Measurements from ENCODE around the gene MYBPH.

Gene MYBPH

DNA sequence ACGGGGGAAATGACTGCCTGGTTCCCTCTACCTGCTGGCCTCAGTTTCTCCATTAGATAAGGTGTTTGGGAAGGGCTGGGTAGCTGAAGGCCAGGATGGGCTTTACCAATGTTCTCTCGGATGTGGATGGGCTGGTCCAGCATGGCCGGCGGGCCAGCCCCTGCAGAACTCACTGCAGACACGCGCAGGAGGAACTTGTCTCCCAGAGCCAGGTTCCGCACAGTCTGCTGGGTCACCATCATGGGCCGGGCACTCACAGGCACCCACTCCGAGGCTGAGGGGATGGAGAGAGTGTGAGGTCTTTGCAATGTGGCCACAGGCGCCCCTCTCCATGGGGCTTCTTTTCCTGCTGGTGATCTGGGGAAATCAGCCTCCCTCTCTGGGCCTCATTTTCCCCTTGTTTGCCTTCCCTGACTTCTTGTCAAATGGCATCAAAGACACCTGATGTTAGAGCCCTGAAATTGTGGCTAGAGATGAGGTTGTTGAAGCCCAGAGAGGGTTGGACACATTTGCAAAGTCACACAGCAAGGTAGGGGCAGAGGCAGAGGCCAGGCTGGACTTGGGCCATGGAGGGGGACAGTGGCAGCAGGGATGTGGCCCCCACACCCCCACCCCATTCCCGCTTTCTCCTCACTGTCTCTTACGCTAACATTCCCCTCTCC, 1.2 kb downstream of the MYBPH start:
- no peak for DNase-seq (ENCODE audit: extremely low spot score)
- POLR2A ChIA-PET = no interaction called here
- TF ChIP-seq, protein P1, sequence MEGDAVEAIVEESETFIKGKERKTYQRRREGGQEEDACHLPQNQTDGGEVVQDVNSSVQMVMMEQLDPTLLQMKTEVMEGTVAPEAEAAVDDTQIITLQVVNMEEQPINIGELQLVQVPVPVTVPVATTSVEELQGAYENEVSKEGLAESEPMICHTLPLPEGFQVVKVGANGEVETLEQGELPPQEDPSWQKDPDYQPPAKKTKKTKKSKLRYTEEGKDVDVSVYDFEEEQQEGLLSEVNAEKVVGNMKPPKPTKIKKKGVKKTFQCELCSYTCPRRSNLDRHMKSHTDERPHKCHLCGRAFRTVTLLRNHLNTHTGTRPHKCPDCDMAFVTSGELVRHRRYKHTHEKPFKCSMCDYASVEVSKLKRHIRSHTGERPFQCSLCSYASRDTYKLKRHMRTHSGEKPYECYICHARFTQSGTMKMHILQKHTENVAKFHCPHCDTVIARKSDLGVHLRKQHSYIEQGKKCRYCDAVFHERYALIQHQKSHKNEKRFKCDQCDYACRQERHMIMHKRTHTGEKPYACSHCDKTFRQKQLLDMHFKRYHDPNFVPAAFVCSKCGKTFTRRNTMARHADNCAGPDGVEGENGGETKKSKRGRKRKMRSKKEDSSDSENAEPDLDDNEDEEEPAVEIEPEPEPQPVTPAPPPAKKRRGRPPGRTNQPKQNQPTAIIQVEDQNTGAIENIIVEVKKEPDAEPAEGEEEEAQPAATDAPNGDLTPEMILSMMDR (IDR thresholded peaks at IDR 0.05; ENCODE audit: control extremely low read depth, extremely low read depth, low read depth, missing control alignments) = no peak
- CTCF ChIA-PET = interaction anchor here (2.7 to 5.7 kb wide), 2 partner anchors 17 to 134 kb away, joined by 9 to 86 read pairs; no protein-coding TSS in a partner anchor

DNA sequence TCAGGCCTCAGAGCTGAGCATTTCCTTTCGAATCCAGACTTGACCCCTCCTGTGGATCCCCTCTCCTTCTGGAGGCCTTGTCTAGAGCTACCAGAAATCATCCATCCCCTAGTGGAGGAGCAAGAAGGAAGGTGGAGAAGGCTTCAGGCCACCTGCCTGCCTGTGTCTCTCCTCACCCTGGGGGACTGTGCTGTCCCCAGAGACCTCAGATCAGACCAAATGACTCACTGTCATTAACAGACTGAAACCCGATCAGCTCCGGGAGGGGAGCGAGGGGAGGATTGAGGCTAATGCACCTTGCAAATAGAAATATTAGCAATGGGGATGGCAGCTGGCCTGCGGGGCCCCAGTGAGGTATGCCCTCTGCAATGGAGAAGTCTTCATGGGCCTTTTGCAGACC, 2.1 kb downstream of the MYBPH start:
- ChIA-PET POLR2A (no interaction called here), CTCF (interaction anchor here (1.1 to 5.7 kb wide), 20 partner anchors 11 to 206 kb away, joined by 3 to 86 read pairs (median 10); partner anchors contain the start of genes CHI3L1 and MYOG)
- DNase-seq (ENCODE audit: extremely low spot score) = peak; percentile 80
- TF ChIP-seq, protein P1 (IDR thresholded peaks at IDR 0.05; ENCODE audit: control extremely low read depth, extremely low read depth, low read depth, missing control alignments) = no peak

DNA sequence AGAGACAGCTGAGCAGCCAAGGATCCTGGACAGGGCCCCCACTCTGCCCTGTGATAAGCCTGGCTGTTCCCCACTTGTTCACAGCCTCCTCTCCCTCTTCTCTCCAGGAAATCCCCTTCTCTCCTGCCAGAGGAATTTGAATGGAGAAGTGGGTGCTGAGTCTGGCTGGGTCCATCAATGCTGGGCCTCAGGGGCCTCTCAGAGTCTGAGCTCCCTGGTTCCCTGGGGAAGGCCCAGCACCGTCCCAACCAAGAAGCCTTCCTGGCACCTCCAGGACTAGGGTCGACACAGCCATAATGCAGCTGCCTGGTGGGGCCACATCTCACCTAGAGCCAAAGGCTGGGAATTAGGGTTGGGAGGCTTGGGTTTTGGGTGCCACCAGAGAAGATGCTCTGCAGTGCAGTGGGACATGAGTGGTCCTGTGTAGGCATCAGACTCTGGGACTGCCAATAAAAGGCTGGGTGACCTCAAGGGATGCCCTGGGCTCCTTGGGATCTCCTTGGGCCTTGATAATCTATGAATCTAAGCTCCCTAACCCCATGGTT, 2.5 kb downstream of the MYBPH start:
- no peak for DNase-seq (ENCODE audit: extremely low spot score)
- ChIA-PET CTCF (interaction anchor here (0.8 to 5.7 kb wide), 29 partner anchors 10 to 205 kb away, joined by 3 to 86 read pairs (median 6); partner anchors contain the start of genes CHI3L1 and MYOG), POLR2A (no interaction called here)
- TF ChIP-seq, protein P1 (IDR thresholded peaks at IDR 0.05; ENCODE audit: control extremely low read depth, extremely low read depth, low read depth, missing control alignments) = no peak

DNA sequence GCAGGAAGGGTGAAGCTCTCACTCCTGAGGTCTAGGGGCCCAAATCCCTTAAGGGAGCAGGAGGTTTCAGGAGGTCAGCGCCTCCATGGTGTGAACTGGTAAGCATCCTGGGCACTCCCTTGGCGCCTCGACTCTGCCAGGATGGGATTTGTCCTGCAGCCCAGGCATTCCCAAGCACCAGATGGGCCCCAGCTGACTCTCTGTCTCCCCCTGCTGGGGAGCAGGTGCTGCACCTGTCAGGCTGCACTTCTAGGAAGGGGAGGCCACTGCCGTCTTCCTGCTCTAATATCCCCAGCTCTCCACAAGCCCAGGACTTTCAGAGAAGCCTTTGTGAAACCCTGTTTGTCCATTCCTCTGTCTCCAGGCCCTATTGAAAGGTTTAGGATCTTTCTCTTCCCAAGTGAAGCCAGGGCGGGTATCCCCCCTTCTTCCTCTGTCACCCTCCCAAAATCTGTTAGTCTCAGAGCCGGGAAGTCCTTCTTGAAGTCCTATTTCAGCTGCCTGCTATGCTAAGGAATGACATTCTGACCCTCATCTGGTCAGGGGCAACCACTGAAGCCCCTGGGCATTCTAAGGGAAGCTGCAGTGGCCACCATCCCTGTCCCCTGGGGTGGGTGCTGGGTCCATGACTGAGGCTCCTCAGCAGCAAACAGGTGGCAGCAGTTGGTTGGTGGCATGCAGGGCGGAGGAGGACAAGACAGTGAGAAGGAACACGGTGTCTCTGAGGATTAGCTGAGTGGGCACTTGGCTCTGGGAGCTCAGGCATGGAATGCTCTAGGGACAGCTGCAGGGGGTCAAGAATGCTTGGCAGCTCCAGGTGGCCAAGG, 3.2 kb downstream of the MYBPH start:
- ChIA-PET POLR2A (no interaction called here), CTCF (interaction anchor here (0.7 to 5.7 kb wide), 37 partner anchors 8 to 562 kb away, joined by 3 to 86 read pairs (median 5); partner anchors contain the start of genes ADORA1, CHI3L1 and MYOG)
- peak; percentile 81 for DNase-seq (ENCODE audit: extremely low spot score)
- TF ChIP-seq, protein P1 (IDR thresholded peaks at IDR 0.05; ENCODE audit: control extremely low read depth, extremely low read depth, low read depth, missing control alignments) = peak; percentile 85

DNA sequence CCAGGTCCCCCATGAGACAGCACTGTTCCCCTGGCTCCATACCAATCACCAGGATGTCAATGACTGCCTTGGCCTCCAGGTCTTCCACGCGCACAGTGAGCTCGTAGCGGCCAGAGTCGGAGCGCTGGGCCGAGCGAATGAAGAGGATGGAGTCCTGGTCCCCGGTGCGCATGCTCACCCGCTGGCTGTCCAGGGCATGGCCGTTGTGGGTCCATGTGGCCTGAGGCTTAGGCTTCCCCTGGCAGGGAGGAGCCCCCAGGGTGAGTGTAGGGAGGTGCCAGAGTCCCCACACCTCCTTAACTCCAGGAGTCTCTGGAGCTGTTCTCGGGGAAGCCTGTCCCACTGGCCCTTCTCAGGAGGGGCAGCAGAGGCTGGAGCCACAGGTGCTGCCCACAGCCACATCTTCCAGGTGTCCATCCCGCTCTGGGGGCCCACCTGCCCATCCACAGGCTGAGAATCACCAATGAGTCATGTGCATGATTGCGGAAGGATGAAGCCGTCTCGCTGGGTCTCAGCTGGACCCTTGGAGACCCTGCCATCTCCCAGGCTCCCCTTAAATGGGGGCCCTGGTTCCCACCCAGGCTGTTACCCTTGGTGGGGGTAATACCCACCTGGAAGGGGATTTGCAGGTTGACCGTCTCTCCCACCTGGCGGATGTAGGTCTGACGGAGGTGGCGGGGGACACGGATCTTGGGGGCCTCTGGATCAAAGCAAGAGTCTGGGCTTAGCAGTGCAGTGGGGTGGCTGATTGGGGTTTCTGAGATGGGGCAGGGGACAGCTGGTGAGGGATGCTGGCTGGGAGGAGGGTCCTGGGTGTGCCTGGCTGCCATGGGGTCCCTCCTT, 4.1 kb downstream of the MYBPH start:
- POLR2A ChIA-PET = no interaction called here
- TF ChIP-seq, protein P1 (IDR thresholded peaks at IDR 0.05; ENCODE audit: control extremely low read depth, extremely low read depth, low read depth, missing control alignments) = no peak
- DNase-seq (ENCODE audit: extremely low spot score) = no peak
- CTCF ChIA-PET = interaction anchor here (0.7 to 5.7 kb wide), 27 partner anchors 9 to 563 kb away, joined by 3 to 86 read pairs (median 6); partner anchors contain the start of genes ADORA1, CHI3L1 and MYOG
